Measurements from ENCODE around the gene TCP11L2. TPM values are rescaled to one million over a fixed set of nuclear protein-coding genes. Genes with fewer than 3 reads are reported as not detected.
"Not testable (repeated sequence)": the region's sequence is repeated elsewhere in the genome, so short reads cannot be mapped to it uniquely, and the experiment has no call there.

TCP11L2 gene
- total RNA-seq, 1 donor from 2014 or later, result 48.3 TPM

DNA sequence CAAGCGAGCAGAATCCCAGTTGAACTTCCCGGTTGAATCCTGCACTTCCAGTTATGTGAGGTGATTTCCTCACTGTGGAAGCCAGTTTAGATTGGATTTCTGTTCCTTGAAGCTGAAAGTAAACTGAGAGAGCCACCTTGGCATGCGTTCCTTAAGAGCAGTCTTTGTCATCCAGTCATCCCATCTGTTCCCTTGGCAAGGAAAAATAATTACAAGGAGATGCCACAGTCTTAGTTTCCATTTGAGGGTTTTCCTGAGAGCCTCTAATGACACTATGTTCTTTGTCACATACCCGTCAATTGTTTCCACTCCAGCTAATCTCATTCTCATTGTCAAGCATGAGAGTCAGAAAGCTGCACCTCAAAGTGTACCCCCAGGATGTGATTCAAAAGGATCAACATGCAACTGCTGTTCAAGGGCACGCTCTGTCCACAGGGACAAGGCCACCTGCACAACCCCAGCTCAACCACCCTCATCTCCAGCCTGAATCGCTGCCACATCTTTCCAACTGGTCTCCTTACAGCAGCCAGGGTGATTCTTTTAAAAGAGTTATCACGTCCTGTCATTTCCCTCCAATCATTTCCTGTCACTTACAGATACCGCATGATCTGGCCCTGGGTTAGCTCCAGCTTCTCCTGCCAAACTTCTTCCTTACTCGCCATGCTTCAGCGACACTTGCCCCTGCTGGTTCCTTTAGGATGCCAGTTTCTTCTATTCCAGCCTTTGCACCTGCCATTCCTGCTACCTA, 18.0 kb upstream of the TCP11L2 start:
- DNase-seq (ENCODE audit: low read depth), result no peak

DNA sequence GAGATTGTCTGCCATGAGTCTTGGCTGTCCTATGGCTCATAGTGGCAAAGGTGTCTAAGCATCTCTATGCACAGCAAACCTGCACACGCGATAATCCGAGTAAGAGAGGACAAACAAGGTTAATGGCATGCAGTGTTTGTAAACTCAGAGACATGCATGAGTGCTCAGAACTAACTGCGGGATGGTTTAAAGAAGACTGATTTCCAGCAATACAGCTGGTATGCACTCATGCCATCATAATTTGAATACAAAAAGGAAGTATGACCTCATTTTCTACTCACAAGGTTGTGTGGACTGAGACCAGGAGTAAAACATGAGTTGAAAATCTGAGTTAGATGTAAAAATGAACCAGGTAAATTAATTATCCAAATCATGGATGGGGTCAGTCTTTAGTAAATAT, 16.6 kb upstream of the TCP11L2 start:
- DNase-seq (ENCODE audit: low read depth), result peak; percentile 66

DNA sequence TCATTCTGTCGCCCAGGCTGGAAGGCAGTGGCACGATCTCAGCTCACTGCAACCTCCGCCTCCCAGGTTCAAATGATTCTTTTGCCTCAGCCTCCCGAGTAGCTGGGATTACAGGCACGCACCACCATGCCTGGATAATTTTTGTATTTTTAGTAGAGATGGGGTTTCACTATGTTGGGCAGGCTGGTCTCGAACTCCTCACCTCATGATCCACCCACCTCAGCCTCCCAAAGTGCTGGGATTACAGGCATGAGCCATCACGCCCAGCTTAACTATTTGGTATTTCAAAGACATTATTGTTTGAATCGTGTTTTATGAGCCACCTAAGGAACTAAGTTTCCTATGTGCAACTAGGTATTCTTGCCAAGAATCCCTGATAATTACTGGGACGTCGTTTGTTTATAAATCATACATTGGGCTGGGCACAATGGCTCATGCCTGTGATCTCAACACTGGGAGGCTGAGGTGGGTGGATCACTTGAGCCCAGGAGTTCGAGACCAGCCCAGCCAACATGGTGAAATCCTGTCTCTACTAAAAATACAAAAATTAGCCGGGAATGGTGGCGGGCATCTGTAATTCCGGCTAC, 15.9 kb upstream of the TCP11L2 start:
- not testable (repeated sequence) for DNase-seq (ENCODE audit: low read depth)

DNA sequence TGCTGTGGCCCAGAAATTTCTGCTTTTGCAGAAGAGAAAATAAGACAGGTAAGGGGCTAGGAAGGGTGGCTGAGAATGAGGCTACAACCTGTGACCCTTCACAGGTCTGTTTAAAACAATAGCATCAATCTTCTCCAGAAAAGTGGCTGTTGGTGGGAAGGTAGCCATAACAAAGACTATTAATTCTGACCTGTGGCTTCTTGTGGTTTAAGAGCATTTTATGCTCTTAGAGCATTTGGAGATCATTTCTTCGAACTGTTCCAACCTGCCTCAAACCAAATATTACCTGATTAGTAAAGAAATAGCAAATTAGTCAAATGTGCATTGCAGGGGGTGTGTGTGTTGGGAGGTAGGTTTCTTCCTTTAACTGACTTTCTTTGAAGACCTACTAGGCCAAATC, 15.2 kb upstream of the TCP11L2 start:
- DNase-seq (ENCODE audit: low read depth), result peak; percentile 70

DNA sequence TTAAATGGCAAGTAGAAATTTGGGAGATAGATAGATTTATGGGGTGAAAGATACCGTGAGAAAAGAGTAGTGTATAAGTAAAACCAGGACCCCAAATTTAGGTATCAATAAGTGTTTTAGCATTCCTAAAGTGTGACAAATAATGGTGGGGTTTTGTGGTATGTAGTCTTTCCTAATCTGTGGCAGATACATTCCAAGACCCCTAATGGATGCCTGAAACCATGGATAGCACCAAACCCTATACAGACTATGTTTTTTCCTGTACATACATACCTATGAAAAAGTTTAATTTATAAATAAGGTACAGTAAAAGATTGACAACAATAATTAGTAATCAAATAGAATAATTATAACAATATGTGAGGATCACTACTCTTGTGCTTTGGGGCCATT, 14.4 kb upstream of the TCP11L2 start:
- no peak for DNase-seq (ENCODE audit: low read depth)

DNA sequence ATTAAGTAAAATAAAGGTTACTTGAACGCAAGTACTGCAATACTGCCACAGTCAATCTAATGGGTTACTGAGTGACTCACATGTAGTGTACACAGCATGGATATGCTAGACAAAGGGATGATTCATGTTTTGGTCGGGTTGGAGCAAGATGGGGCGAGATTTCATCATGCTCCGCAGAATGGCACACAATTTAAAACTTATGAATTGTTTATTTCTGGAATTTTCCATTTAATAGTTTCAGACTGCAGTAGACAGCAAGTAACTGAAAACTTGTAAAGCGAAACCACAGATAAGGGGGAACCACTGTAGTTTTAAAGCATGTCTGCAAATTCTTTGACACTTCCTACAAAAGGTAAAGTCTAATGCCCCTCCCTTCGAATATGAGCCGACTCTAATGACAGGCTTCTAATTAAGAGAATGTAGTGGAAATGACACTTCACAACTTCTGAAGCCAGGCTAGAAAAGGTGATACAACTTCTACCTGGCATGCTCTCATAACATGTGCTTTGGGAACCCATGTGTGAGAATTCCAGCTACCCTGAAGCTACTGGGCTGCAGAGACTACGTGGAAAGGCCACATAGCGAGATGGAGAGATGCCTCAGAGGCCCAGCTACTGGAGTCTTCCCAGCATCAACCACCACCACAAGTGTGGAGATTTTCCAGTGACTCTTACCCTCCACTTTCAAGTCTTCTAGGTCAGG, 13.9 kb upstream of the TCP11L2 start:
- DNase-seq (ENCODE audit: low read depth), result peak; percentile 94

DNA sequence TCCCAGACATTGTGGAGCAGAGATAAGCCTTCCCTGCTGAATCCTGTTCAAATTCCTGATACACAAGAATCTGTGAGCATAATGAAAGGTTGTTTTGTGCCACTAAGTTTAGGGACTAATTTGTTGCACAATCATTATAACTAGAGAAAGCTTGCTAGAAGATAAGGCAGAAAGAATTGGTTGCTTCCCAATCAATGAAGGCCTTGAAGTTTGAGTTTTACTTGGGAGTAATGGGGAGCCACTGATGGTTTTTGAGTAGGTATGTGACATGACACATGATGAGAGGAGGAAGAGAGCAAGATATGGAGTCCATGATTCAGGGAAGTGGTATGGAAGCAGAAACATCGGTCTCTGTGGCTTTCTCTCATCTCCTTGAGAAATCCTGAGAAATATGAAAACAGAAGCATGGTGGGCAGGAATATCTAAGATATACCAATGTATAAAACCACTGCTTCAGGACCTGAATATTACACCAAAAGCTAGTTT, 13.3 kb upstream of the TCP11L2 start:
- no peak for DNase-seq (ENCODE audit: low read depth)

DNA sequence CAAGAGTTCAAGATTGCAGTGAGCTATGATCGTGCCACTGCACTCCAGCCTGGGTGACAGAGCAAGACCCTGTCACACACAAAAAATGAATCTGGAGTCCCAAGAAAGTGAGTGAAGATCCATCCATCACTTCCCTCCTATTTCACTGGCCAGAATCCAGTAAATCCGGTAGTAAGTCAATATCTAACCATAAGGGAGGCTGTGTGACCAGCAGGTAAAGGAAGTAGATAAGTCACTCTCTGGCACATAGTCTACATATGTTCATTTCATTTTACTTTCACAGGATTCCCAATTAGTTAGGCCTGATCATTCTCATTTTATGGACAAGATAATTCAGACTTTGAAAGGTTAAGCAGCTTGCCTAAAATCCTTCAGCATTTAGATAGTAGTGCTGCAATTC, 11.9 kb upstream of the TCP11L2 start:
- no peak for DNase-seq (ENCODE audit: low read depth)

DNA sequence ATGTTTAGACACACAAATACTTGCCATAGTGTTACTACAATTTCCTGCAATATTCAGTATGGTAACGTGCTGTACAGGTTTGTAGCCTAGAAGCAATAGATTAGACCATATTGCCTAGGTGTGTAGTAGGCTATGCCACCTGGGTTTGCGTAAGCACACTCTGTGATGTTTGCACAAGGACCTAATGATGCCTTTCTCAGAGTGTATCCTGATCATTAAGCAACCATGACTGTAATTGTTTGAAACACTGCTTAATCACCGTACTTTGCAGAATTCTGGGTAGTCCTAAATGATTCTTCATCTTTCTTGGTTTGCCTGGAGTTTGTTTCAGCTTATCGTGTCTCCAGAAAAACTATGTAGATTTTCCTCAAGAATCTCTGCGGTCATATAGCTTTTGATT, 11.2 kb upstream of the TCP11L2 start:
- DNase-seq (ENCODE audit: low read depth), result no peak

DNA sequence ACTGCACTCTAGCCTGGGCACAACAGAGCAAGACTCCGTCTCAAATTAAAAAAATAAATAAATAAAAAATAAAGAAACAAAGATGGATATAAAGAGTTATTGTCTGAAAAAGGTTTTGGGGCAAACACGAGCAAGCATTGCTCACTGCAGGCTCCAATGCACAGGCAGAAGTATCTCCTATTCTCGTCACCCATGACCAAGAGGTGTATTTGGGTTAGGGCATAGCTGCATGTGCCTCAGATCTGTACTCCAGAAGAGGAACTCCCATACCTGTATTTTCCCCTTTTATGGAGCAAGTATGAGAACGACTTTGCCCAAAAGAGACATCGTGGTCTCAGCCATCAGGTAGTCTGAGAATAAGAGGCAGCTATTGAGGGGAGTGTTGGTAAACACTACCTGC, 10.2 kb upstream of the TCP11L2 start:
- no peak for DNase-seq (ENCODE audit: low read depth)

DNA sequence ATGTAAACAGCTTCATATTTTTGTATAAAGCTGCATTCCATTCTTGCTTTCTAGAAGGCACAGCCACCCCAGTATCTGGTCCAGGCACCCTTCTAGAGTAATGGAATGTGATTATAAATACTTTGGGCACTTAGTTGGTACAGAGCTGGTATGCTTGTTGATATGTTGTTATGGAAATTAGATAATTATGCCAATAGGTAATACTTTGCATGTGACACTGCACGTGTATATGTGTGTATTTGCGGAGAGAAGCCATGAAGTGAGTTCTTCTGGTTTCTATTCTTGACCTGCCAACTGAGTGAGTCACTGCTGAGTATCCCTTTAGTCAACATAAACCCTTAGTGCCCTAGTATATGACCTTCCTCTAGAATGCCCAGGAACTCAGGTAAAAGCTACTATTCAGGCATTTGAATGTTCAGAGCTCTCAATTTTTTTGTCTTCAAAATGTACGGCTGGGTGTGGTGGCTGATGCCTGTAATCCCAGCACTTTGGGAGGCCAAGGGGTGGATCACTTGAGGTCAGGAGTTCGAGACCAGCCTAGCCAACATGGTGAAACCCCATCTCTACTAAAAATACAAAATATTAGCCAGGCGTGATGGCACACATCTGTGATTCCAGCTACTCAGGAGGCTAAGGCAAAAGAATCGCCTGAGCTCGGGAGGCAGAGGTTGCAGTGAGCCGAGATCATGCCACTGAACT, 6.2 kb upstream of the TCP11L2 start:
- peak; percentile 85 for DNase-seq (ENCODE audit: low read depth)

DNA sequence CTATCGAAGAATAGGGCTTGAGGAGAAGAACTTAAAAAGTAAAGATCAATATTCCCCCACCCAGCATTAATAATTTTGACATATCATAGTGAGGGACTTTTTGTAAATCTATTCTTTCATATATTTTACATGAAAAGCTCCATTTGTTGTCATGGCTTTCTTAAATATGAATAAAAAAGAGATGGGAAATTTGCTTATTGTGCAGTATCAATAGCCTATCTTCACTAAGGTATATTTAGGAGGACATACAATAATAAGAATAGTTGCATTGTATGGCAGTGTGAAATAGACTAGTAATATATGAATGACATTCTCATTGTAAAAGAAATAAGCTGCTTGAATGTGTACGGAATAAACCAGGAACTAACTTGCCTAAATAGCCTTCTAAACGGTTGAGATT, 5.5 kb upstream of the TCP11L2 start:
- no peak for DNase-seq (ENCODE audit: low read depth)

DNA sequence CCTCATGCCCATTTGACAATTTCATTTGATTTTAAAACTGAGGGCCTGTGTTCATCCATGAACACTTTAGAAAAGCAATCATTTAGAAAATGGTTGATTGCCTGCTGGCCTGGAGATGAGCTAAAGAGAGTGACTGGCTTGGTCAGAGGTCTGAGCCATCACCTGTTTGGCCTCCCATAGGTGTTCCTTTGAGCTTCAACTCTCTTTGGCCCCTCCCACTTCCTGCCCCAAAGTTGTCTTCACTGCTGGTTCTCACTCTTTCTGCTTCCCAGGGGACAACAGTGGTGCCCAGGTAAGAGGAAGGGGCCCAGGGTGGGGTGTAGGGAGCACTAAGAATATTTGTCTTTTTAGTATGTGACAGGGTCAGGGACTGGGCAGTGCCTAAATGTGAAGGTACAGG, 4.9 kb upstream of the TCP11L2 start:
- DNase-seq (ENCODE audit: low read depth), result no peak

DNA sequence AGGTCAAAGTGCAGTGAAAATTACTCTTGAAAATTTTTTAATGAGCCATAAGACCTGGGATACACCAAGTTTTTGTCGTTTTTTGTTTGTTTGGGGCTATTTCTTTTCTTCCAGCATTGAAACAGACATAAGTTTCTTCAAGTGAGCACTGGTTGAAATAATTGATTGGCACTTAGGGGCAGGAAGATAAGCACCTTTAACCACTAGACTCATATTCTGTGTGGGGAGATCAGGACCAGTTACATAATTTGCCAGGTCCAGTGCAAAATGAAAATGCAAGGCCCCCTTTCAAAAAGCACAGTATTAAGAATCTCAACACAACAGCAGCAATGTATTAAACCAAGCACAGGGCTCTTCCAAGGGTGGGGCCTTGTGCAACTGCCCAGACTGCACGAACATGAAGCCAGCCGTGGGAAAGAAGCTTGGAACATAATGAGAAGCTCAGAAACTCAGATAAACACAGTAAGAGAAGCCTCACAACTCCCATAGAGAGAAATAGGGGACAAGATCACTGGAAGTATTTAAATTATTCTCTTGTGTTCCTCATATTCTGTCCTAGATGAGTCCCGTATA, 3.2 kb upstream of the TCP11L2 start:
- no peak for DNase-seq (ENCODE audit: low read depth)

DNA sequence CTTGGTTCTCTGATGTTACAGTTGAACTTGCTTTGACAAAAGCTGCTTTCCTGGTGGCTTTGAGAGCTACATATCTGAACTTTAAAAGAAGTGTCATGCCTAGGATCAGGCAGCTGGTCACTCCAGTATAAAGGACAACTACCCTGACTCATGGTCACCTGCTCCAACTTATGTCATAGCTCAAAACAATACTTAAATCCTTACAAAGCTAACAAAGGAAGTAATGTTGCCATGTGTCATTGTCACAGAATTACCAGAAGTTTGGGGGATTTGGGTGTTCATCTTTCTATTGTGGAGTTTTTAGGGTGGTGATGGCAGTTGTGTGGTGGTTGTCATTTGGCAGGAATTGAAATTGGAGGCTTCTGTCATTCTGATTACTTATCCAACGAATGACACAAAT, 1.8 kb upstream of the TCP11L2 start:
- peak; percentile 38 for DNase-seq (ENCODE audit: low read depth)

DNA sequence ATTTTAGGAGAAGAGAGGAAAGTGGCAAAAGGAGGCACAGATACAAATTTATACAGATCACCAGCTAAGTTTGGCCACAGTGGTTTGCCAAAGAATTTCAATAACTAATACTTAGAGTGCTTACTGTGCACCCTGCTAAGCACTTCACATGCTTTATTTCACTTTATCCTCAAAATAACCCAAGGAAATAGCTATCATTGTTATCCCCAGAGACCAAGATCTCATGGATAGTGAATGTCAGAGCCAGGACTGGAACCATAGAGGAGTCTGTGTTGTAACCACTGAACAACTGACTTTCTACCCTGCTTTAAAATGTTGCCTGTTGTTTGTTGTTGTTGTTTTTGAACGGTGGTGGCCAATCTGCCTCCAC, 1.3 kb upstream of the TCP11L2 start:
- no peak for DNase-seq (ENCODE audit: low read depth)

DNA sequence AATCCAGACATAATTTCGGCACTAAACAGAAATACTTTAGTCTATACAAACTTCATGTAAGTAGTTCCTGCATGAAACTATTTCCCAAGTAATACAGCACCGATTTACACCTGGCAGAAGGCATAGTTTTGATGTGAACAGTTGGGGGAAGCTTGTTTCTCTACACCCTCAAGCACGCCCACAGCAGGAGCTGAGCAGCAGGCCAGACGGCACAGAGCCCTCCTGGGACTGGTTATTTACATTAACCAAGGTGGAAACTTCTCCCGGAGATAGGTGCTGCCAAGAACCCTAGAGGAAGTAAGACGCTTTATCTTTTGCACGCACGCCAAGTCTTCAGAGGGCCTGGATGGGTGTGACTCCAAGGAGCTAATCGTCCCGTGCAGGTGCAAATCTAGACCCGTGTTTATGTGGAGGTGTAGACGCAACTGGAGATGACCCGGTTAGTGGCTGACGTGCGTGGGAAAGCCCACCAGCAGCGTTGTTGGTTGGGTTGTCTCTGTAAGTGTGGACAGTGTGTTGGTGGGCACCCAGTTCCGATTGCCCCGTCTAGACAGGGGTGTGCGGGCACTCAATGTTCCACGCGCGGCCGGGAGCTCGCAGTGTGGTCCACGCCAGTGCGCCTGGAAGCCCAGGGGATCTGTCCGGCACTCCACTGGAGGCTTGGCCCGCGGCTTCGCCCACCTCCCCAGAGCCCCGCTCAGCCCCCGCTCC, 767 bp upstream of the TCP11L2 start:
- peak; percentile 49 for DNase-seq (ENCODE audit: low read depth)

DNA sequence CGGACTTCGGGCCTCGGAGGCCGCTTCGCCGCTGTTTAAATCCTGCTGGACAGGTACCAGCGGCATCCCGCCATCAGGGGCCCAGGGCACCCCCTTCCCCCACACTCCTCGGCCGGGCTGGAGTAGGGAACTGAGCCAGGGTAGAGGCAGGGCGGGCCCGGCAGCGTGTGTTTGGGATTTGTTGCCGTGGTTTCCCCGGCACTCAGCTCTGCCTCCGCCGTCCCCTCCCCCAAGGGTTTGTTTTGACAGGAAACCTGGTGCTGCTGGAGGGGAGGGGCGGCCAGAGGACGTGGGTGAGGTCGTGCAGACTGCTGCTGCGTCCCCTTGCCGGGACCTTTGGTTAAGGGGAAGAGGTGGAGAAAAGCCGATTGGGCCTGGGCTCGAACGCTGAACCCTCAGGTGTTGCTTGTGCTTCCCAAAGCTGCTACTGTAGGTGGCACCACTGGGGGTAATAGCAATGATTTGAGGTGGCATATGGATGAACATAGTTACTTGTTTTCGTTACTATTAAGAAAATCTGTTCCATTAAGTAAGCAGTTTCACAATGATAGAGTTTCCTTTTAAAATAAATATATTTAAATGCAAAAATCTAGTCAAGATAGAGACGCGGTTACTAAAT, 778 bp downstream of the TCP11L2 start:
- DNase-seq (ENCODE audit: low read depth), result peak; percentile 68

DNA sequence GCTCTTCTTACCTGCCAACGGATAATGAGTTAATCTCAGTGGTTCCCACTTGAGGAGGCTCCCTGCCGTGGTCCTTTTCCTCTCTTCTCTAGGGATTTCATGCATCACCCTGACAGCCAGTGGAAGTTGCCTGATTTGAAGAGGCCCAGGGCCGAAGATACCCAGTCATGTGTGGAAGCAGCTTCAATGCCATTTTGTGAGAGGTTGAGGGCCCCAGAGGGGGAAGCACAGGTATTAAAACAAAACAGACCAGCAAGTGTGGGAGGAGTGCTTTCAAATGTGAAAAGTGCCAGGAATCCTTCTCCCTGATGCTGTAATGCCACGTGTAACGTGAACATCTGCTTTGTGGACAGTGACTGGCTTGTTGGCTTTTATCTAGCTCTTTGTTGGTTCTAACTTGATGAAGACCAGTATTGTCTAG, 1.5 kb downstream of the TCP11L2 start:
- no peak for DNase-seq (ENCODE audit: low read depth)

DNA sequence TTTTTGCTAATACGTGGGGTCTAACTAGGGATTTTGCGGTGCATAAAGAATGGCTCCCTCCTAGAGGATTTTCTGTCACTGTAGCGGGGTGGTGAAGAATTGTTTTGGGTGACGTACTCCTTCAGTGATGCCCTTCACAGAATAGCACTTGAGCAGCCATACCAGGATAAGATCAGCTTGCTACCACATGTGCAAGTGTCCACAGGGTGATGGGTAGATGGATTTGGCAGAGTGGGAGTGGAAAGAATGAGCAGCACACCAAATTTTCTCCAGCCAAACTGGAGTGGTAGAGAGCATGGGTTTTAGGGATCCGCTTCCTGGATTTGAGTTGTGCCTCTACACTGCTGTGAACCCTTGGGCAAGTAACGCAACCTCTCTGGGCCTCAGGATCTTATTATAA, 2.3 kb downstream of the TCP11L2 start:
- no peak for DNase-seq (ENCODE audit: low read depth)

DNA sequence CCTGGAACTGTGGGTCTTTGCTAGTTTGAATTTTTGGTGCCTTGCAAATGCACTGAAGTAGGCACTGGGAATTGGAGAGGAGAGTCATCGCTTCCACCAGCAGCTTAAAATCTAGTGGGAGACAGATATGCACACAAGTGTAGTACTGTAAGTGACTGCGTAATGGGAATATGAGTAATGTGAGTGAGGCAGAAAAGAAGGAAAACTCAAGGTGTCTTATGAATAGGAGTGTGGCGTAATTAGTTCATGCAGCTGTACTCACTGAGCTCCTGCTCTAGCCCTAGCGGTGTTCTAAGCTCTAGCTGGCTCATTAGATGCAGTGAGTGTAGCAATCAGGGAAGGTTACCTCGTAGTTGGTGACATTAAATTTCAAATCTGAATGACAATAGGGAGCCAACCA, 2.8 kb downstream of the TCP11L2 start:
- DNase-seq (ENCODE audit: low read depth), result no peak
